GM12865 (cell line): Measurements from ENCODE around the gene MAP3K12.

ENCODE experiments used
- DNase-seq: peaks from one replicate; pipeline ENCODE4 v3.0.0; 2010; ENCODE audit warnings: low read depth
- H3K4me3 ChIP-seq: 2 replicates; pipeline ENCODE4 v1.5.1; 2011; ENCODE audit warnings: mild to moderate bottlenecking, low read depth, low read length, control low read depth
- CTCF ChIP-seq: IDR thresholded peaks from 2 replicates; pipeline ENCODE4 v1.5.1; 2011; ENCODE audit warnings: low read length, control low read depth, low read depth, inconsistent platforms; ENCODE audit not compliant: insufficient read depth; ENCODE audit errors: missing control alignments

Gene MAP3K12

GRCh38 chr12:53533471-53533870, 34.2 kb upstream of the MAP3K12 start:
- no peak overlapping the region for H3K4me3 ChIP-seq
- no peak for DNase-seq
- no peak for TF ChIP-seq CTCF

GRCh38 chr12:53532524-53533445, 33.5 kb upstream of the MAP3K12 start:
- DNase-seq, result no peak
- no peak for TF ChIP-seq CTCF
- no peak overlapping the region for H3K4me3 ChIP-seq

GRCh38 chr12:53532021-53532420, 32.8 kb upstream of the MAP3K12 start:
- no peak for TF ChIP-seq CTCF
- DNase-seq, result no peak
- H3K4me3 ChIP-seq, result no peak overlapping the region

GRCh38 chr12:53530920-53531319, 31.7 kb upstream of the MAP3K12 start:
- no peak overlapping the region for H3K4me3 ChIP-seq
- TF ChIP-seq CTCF, result no peak
- no peak for DNase-seq

GRCh38 chr12:53530061-53530460, 30.8 kb upstream of the MAP3K12 start:
- no peak for DNase-seq
- TF ChIP-seq CTCF, result no peak
- H3K4me3 ChIP-seq, result no peak overlapping the region

- DNase-seq, result no peak
- TF ChIP-seq CTCF, result no peak
- H3K4me3 ChIP-seq, result no peak overlapping the region
Measured at GRCh38 chr12:53524476-53524875, 25.2 kb upstream of the MAP3K12 start.

GRCh38 chr12:53523131-53523530, 23.9 kb upstream of the MAP3K12 start:
- DNase-seq, result no peak
- no peak for TF ChIP-seq CTCF
- H3K4me3 ChIP-seq, result no peak overlapping the region
